Measurements from ENCODE around the gene HTT-AS.

Gene HTT-AS

GRCh38 chr4:3087115-3087797, 12.9 kb upstream of the HTT-AS start:
- DNase-seq (ENCODE audit: low read depth), result no peak

GRCh38 chr4:3085948-3086670, 11.8 kb upstream of the HTT-AS start:
- DNase-seq (ENCODE audit: low read depth), result no peak

- no peak for DNase-seq (ENCODE audit: low read depth)
Measured at GRCh38 chr4:3083732-3084131, 9.4 kb upstream of the HTT-AS start.

- DNase-seq (ENCODE audit: low read depth), result no peak
Measured at GRCh38 chr4:3082925-3083515, 8.7 kb upstream of the HTT-AS start.

- DNase-seq (ENCODE audit: low read depth), result no peak
Measured at GRCh38 chr4:3079694-3080123, 5.4 kb upstream of the HTT-AS start.

GRCh38 chr4:3077796-3078195, 3.5 kb upstream of the HTT-AS start:
- no peak for DNase-seq (ENCODE audit: low read depth)

GRCh38 chr4:3075652-3075981, 1.3 kb upstream of the HTT-AS start:
- DNase-seq (ENCODE audit: low read depth), result no peak

GRCh38 chr4:3074846-3075651, 711 bp upstream of the HTT-AS start:
- DNase-seq (ENCODE audit: low read depth), result peak; percentile 30

GRCh38 chr4:3073158-3074077, 920 bp downstream of the HTT-AS start:
- no peak for DNase-seq (ENCODE audit: low read depth)

- DNase-seq (ENCODE audit: low read depth), result no peak
Measured at GRCh38 chr4:3071811-3072210, 2.5 kb downstream of the HTT-AS start.

- DNase-seq (ENCODE audit: low read depth), result no peak
Measured at GRCh38 chr4:3070709-3071500, 3.4 kb downstream of the HTT-AS start.

- DNase-seq (ENCODE audit: low read depth), result no peak
Measured at GRCh38 chr4:3069661-3070199, 4.6 kb downstream of the HTT-AS start.

GRCh38 chr4:3067473-3068001, 6.8 kb downstream of the HTT-AS start:
- no peak for DNase-seq (ENCODE audit: low read depth)

GRCh38 chr4:3066836-3067400, 7.4 kb downstream of the HTT-AS start:
- DNase-seq (ENCODE audit: low read depth), result no peak

- no peak for DNase-seq (ENCODE audit: low read depth)
Measured at GRCh38 chr4:3065551-3065950, 8.8 kb downstream of the HTT-AS start.

- DNase-seq (ENCODE audit: low read depth), result no peak
Measured at GRCh38 chr4:3062471-3062870, 11.9 kb downstream of the HTT-AS start.

GRCh38 chr4:3060946-3061345, 13.4 kb downstream of the HTT-AS start:
- DNase-seq (ENCODE audit: low read depth), result no peak

GRCh38 chr4:3059943-3060342, 14.4 kb downstream of the HTT-AS start:
- no peak for DNase-seq (ENCODE audit: low read depth)

GRCh38 chr4:3054169-3054759, 20.1 kb downstream of the HTT-AS start:
- DNase-seq (ENCODE audit: low read depth), result no peak
